ENCODE data around the gene NUTM1. TPM values are rescaled to one million over a fixed set of nuclear protein-coding genes. Genes with fewer than 3 reads are reported as not detected.

Gene NUTM1
- total RNA-seq, 5 donors from 2014 or later (not counting 1 experiment from before 2014, with no cell fraction given), result not detected

DNA sequence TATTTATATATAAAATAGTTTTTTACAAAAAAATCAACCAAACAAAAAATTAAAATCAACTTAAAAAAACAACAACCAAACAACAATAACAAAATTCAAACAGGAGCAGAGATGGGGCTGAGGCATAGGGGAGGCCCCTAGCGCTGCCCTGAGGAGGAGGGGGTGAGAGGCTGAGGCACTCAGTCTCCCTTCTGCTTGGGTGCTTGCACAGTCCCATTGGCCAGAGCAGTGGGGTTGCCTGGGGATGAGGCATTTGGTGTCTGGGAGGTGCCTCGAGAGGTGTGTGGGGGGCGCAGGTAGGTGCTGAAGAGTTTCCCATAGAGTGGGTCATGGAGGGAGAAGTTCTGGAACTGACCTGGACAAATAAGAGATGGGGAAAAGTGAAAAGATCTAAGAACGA is 15.8 kb downstream of the NUTM1 start:
- Mint-ChIP-seq H3K27ac (no peak overlapping the region), H3K4me3 (no peak overlapping the region), H3K27me3 (no peaks in the 10 kb centered on the region), H3K36me3 (peaks cover 54% of the 10 kb centered on the region), H3K9me3 (no peaks in the 10 kb centered on the region), H3K4me1 (peaks cover 0 to 11% (median 6%) of the 10 kb centered on the region in 3 donors)
- Histone ChIP-seq H3K36me3 (ENCODE audit: control insufficient read depth in 2 of 2, extremely low read depth in 1 of 2, insufficient read depth in 1 of 2, low read length in 1 of 2) (peaks cover 2 to 72% of the 10 kb centered on the region in 2 donors), H3K9me3 (no peaks in the 10 kb centered on the region), H3K4me1 (ENCODE audit: control insufficient read depth in 1 of 2, extremely low read depth in 1 of 2, insufficient read depth in 2 of 2, low read length in 2 of 2) (peaks cover 0 to 2% of the 10 kb centered on the region in 2 experiments), H3K27ac (ENCODE audit: low read length) (no peak overlapping the region), H3K4me3 (ENCODE audit: control insufficient read depth in 1 of 2, extremely low read depth in 1 of 2, low read length in 1 of 2) (no peak overlapping the region), H3K27me3 (replicated peaks in 1 of 2; ENCODE audit: control insufficient read depth in 2 of 2, extremely low read depth in 1 of 2, insufficient read depth in 2 of 2, low read length in 1 of 2) (no peaks in the 10 kb centered on the region)
- 100% methylated on average over 1 of the region's 4 CpGs for WGBS (ENCODE audit: insufficient coverage)
- DNase-seq (no peak), ATAC-seq (replicated peaks in 1 of 4) (no peak)
- POLR2A ChIA-PET, result no interaction called here
- CTCF ChIA-PET, result interaction anchor here in 1 of 2 donors (1.3 kb wide), 1 partner anchor 8 kb away, joined by 3 read pairs; the partner anchor contains the start of gene LPCAT4

DNA sequence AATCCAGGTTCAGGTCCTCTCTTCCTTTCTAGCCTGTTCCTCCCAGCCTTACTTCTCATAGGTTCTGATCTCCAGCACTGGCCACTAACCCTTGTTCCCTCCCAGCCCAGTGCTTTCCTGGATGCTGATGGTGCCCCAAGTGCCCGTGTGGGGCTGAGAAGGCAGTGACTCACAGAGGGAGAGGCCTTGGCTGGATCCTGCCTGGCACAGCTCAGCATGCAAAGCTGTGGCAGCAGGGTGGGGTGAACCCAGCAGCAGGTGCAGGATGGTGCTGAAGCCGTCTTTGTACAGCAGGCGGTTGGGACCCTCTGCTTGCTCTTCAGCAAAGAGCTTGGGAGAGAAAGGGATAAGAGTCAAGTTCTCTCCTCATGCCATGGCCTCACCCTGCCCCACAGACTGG is 16.3 kb downstream of the NUTM1 start:
- peaks cover 0 to 11% (median 6%) of the 10 kb centered on the region in 3 donors for H3K4me1 Mint-ChIP-seq
- WGBS (ENCODE audit: insufficient coverage), result no CpG with 5 or more reads among the region's 3 CpGs
- DNase-seq (no peak), ATAC-seq (replicated peaks in 1 of 4) (no peak)
- ChIA-PET POLR2A (no interaction called here), CTCF (no interaction called here)
- H3K4me3 Mint-ChIP-seq, result no peak overlapping the region
- no peak overlapping the region for H3K27ac Mint-ChIP-seq
- H3K27me3 Mint-ChIP-seq, result no peaks in the 10 kb centered on the region
- peaks cover 2 to 74% of the 10 kb centered on the region in 2 donors for H3K36me3 ChIP-seq (ENCODE audit: control insufficient read depth in 2 of 2, extremely low read depth in 1 of 2, insufficient read depth in 1 of 2, low read length in 1 of 2)
- no peaks in the 10 kb centered on the region for H3K9me3 Mint-ChIP-seq
- no peak overlapping the region for H3K27ac ChIP-seq (ENCODE audit: low read length)
- peaks cover 0 to 2% of the 10 kb centered on the region in 2 experiments for H3K4me1 ChIP-seq (ENCODE audit: control insufficient read depth in 1 of 2, extremely low read depth in 1 of 2, insufficient read depth in 2 of 2, low read length in 2 of 2)
- peaks cover 51% of the 10 kb centered on the region for H3K36me3 Mint-ChIP-seq
- no peaks in the 10 kb centered on the region for H3K27me3 ChIP-seq (replicated peaks in 1 of 2; ENCODE audit: control insufficient read depth in 2 of 2, extremely low read depth in 1 of 2, insufficient read depth in 2 of 2, low read length in 1 of 2)
- H3K9me3 ChIP-seq, result no peaks in the 10 kb centered on the region
- no peak overlapping the region for H3K4me3 ChIP-seq (ENCODE audit: control insufficient read depth in 1 of 2, extremely low read depth in 1 of 2, low read length in 1 of 2)

DNA sequence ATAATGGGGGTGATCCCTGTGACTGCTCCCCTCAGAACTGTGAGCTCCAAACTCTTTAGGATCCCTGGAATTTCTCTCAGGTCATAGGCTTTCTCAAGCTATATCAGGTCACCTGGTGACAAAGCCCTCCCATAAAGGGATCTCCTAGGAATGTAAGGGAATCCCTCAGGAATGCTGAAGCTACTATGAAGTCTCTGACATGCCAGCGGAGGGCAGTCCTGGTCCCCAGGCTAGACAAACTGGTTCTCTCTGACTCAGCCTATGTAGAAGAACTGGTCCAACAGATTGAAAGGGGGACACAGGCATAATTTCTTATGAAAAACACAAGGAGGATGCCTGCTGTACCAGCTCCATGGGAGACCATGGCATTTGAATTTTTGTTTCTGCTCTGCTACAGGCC is 17.2 kb downstream of the NUTM1 start:
- no CpG with 5 or more reads among the region's 1 CpG for WGBS (ENCODE audit: insufficient coverage)
- DNase-seq (no peak), ATAC-seq (replicated peaks in 1 of 4) (no peak)
- Mint-ChIP-seq H3K4me3 (no peak overlapping the region), H3K27ac (no peak overlapping the region), H3K9me3 (no peaks in the 10 kb centered on the region), H3K27me3 (no peaks in the 10 kb centered on the region), H3K36me3 (peaks cover 47% of the 10 kb centered on the region), H3K4me1 (peaks cover 8 to 17% (median 14%) of the 10 kb centered on the region in 3 donors)
- ChIA-PET POLR2A (no interaction called here), CTCF (interaction anchor here (0.7 to 1.0 kb wide), 2 partner anchors 17 to 118 kb away, joined by 3 to 4 read pairs; partner anchors contain the start of genes NOP10 (in 1 of the 2) and NUTM1 (in 1 of the 2))
- Histone ChIP-seq H3K9me3 (no peaks in the 10 kb centered on the region), H3K4me3 (ENCODE audit: control insufficient read depth in 1 of 2, extremely low read depth in 1 of 2, low read length in 1 of 2) (no peak overlapping the region), H3K36me3 (ENCODE audit: control insufficient read depth in 2 of 2, extremely low read depth in 1 of 2, insufficient read depth in 1 of 2, low read length in 1 of 2) (peaks cover 2 to 69% of the 10 kb centered on the region in 2 donors), H3K27ac (ENCODE audit: low read length) (no peak overlapping the region), H3K27me3 (replicated peaks in 1 of 2; ENCODE audit: control insufficient read depth in 2 of 2, extremely low read depth in 1 of 2, insufficient read depth in 2 of 2, low read length in 1 of 2) (no peaks in the 10 kb centered on the region), H3K4me1 (ENCODE audit: control insufficient read depth in 1 of 2, extremely low read depth in 1 of 2, insufficient read depth in 2 of 2, low read length in 2 of 2) (peaks cover 0 to 10% of the 10 kb centered on the region in 2 experiments)

DNA sequence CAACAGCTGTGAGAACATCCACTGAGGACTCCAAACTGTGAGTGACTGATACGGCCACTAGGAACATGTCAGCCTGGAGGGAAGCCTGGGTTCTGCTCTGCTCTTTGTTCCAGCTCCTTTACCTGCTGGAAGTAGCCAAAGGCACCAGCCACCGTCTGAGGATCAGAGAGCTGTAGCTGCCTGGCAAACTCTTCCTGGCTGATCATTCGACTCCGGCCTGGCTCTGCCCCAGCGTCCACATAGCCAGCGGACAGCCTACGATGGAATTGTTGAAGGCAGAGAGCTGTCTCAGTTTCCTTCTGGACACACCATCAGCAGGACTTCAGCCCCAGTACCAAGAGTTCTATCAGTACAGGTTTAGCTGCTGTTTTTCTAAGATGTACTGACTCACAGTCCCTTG is 18.2 kb downstream of the NUTM1 start:
- POLR2A ChIA-PET, result interaction anchor here in 1 of 2 donors (0.6 to 0.7 kb wide), 3 partner anchors 9 to 33 kb away, joined by 3 to 14 read pairs (median 10); partner anchors contain the start of gene NOP10
- no peaks in the 10 kb centered on the region for H3K9me3 Mint-ChIP-seq
- peaks cover 42% of the 10 kb centered on the region for H3K36me3 Mint-ChIP-seq

DNA sequence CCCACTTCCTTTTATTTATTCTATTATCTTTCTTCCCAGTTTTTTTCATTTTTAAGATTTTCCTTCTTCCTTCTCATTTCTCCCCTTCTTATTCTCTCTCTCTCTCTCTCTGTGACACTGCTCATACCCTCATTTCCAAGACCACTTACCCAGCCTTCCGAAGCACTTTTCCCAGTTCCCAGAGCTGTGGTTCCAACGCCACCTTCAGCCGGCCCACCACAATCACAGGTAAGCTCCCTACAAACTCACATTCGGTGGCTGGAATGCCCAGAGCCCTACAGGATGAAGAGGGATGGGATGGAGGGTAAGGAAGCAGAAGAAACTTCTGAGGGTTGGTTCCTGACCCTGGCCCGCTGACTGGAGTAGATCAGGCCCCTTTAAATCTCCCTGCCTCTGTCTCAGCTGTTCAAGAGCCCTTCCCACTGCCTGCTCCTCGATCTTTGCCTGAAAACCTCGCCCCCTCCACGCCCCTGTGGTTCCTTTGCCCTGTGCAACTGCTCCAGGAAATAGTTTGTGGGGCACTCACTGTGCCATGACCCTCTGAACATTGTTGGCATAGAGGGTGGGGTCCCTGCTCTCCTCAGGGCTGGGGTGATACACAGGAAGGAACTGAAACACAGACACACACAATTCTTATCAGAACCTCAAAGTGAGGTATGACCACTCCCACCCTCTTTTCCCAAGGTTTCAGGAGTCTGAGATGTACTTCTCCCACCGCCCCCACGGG is 19.1 kb downstream of the NUTM1 start:
- no CpG with 5 or more reads among the region's 10 CpGs for WGBS (ENCODE audit: insufficient coverage)
- no peak for DNase-seq
- no peak overlapping the region for H3K4me3 Mint-ChIP-seq
- POLR2A ChIA-PET, result no interaction called here
- Histone ChIP-seq H3K27ac (ENCODE audit: low read length) (no peak overlapping the region), H3K36me3 (ENCODE audit: control insufficient read depth in 2 of 2, extremely low read depth in 1 of 2, insufficient read depth in 1 of 2, low read length in 1 of 2) (peaks cover 0 to 55% of the 10 kb centered on the region in 2 donors), H3K9me3 (no peaks in the 10 kb centered on the region), H3K4me3 (ENCODE audit: control insufficient read depth in 1 of 2, extremely low read depth in 1 of 2, low read length in 1 of 2) (no peak overlapping the region), H3K27me3 (replicated peaks in 1 of 2; ENCODE audit: control insufficient read depth in 2 of 2, extremely low read depth in 1 of 2, insufficient read depth in 2 of 2, low read length in 1 of 2) (no peaks in the 10 kb centered on the region), H3K4me1 (ENCODE audit: control insufficient read depth in 1 of 2, extremely low read depth in 1 of 2, insufficient read depth in 2 of 2, low read length in 2 of 2) (peaks cover 5 to 21% of the 10 kb centered on the region in 2 experiments)
- H3K27me3 Mint-ChIP-seq, result no peaks in the 10 kb centered on the region
- no peaks in the 10 kb centered on the region for H3K9me3 Mint-ChIP-seq
- no peak for ATAC-seq (replicated peaks in 1 of 4)
- CTCF ChIA-PET, result interaction anchor here in 1 of 2 donors (0.5 to 0.7 kb wide), 2 partner anchors 20 to 121 kb away, joined by 3 to 7 read pairs; no protein-coding TSS in a partner anchor
- H3K36me3 Mint-ChIP-seq, result peaks cover 37% of the 10 kb centered on the region
- peaks cover 19 to 33% (median 26%) of the 10 kb centered on the region in 3 donors for H3K4me1 Mint-ChIP-seq
- peak overlapping the region; percentile 41 to 57 for H3K27ac Mint-ChIP-seq

More for the DNA sequence above, 18.2 kb downstream of the NUTM1 start:
- H3K4me1 Mint-ChIP-seq, result peaks cover 18 to 27% (median 22%) of the 10 kb centered on the region in 3 donors
- H3K4me1 ChIP-seq (ENCODE audit: control insufficient read depth in 1 of 2, extremely low read depth in 1 of 2, insufficient read depth in 2 of 2, low read length in 2 of 2), result peaks cover 5 to 20% of the 10 kb centered on the region in 2 experiments
- no peak overlapping the region for H3K4me3 Mint-ChIP-seq
- ATAC-seq (replicated peaks in 1 of 4) (no peak), DNase-seq (no peak)
- no peaks in the 10 kb centered on the region for H3K27me3 ChIP-seq (replicated peaks in 1 of 2; ENCODE audit: control insufficient read depth in 2 of 2, extremely low read depth in 1 of 2, insufficient read depth in 2 of 2, low read length in 1 of 2)
- CTCF ChIA-PET, result interaction anchor here in 1 of 2 donors (1.0 kb wide), 1 partner anchor 119 kb away, joined by 3 read pairs; no protein-coding TSS in a partner anchor
- H3K4me3 ChIP-seq (ENCODE audit: control insufficient read depth in 1 of 2, extremely low read depth in 1 of 2, low read length in 1 of 2), result no peak overlapping the region
- H3K36me3 ChIP-seq (ENCODE audit: control insufficient read depth in 2 of 2, extremely low read depth in 1 of 2, insufficient read depth in 1 of 2, low read length in 1 of 2), result peaks cover 2 to 64% of the 10 kb centered on the region in 2 donors
- WGBS (ENCODE audit: insufficient coverage), result 92% methylated on average over 7 of the region's 7 CpGs
- H3K9me3 ChIP-seq, result no peaks in the 10 kb centered on the region
- no peak overlapping the region for H3K27ac Mint-ChIP-seq
- no peak overlapping the region for H3K27ac ChIP-seq (ENCODE audit: low read length)
- H3K27me3 Mint-ChIP-seq, result no peaks in the 10 kb centered on the region

DNA sequence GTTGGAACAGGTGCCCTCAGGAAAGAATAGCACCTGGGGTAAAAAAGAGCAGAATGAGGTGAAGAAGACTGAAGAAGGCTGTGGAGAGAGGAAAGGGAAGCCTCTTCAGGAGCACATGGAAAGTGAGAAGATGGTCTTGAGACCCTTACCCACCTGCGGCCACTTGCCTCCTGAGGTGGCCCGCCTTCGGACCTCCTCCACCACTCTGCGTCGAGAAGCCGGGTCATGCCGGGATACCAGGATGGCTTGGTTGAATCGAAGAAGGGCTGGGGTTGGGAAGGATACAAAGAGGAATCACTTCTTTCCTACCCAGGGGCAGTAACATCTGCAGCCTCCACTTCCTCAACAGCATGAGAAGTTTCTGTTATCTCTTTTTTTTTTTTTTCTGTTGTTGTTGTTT is 20.9 kb downstream of the NUTM1 start:
- Histone ChIP-seq H3K4me3 (ENCODE audit: control insufficient read depth in 1 of 2, extremely low read depth in 1 of 2, low read length in 1 of 2) (no peak overlapping the region), H3K27me3 (replicated peaks in 1 of 2; ENCODE audit: control insufficient read depth in 2 of 2, extremely low read depth in 1 of 2, insufficient read depth in 2 of 2, low read length in 1 of 2) (no peaks in the 10 kb centered on the region), H3K36me3 (ENCODE audit: control insufficient read depth in 2 of 2, extremely low read depth in 1 of 2, insufficient read depth in 1 of 2, low read length in 1 of 2) (peaks cover 0 to 44% of the 10 kb centered on the region in 2 donors), H3K9me3 (no peaks in the 10 kb centered on the region), H3K27ac (ENCODE audit: low read length) (no peak overlapping the region), H3K4me1 (ENCODE audit: control insufficient read depth in 1 of 2, extremely low read depth in 1 of 2, insufficient read depth in 2 of 2, low read length in 2 of 2) (peaks cover 10 to 36% of the 10 kb centered on the region in 2 experiments)
- ATAC-seq (replicated peaks in 1 of 4), result no peak
- CTCF ChIA-PET, result interaction anchor here (0.6 to 0.7 kb wide), 3 partner anchors 31 to 86 kb away, joined by 3 read pairs; no protein-coding TSS in a partner anchor
- H3K9me3 Mint-ChIP-seq, result no peaks in the 10 kb centered on the region
- no CpG with 5 or more reads among the region's 8 CpGs for WGBS (ENCODE audit: insufficient coverage)
- no peak for DNase-seq
- H3K4me1 Mint-ChIP-seq, result peaks cover 26 to 40% (median 37%) of the 10 kb centered on the region in 3 donors
- H3K36me3 Mint-ChIP-seq, result peaks cover 24% of the 10 kb centered on the region
- H3K27me3 Mint-ChIP-seq, result no peaks in the 10 kb centered on the region
- H3K4me3 Mint-ChIP-seq, result no peak overlapping the region
- POLR2A ChIA-PET, result no interaction called here
- peak overlapping the region in 1 of 2 donors; percentile 15 for H3K27ac Mint-ChIP-seq

All from T-cell (primary cell).